Measurements from ENCODE around the gene NR6A1.

DNA sequence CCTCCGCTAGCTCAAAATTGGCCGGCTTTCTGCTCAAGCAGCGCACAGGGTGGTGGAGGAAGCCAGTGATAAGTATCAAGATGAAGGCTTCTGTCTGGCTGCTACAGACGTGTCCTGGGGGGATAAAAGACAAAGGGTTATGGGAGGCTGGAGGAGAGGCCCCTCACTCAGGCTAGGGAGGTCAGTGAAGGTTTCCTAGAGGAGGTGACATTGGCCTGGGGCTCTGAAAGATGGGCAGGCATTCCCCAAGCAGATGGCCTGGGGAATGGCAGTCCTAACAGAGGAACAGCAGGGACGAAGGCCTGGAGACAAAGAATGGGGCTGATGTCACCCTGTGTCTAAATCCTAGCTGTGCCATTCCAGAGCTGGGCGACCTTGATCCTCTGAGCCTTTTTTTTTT, 38.1 kb upstream of the NR6A1 start:
- TF ChIP-seq CTCF (IDR thresholded peaks at IDR 0.05) (no peak), POLR2A (IDR thresholded peaks at IDR 0.05) (no peak), EP300 (IDR thresholded peaks at IDR 0.05) (no peak)
